DND-41 (cell line): ENCODE data around the gene LRRC56.

Experiments used
- ATAC-seq: fragments of 200-7000 bp; cut with Tn5 transposase; 3 replicates; pipeline ENCODE4 v1.9.1; 2021; ENCODE audit warnings: low read depth; ENCODE audit not compliant: insufficient read depth
- DNase-seq: peaks from one replicate; pipeline ENCODE4 v3.0.0-alpha.2; 2020
- H2AFZ ChIP-seq: 2 replicates; pipeline ENCODE4 v1.6.0; 2012; ENCODE audit warnings: low read depth, low read length
- H3K27ac ChIP-seq: 2 replicates; pipeline ENCODE4 v1.5.1; 2012; ENCODE audit warnings: low read length, inconsistent platforms
- H3K27me3 ChIP-seq: fragments of 200-600 bp; sonication (generic); 2 replicates; pipeline ENCODE4 v1.6.0; 2012; ENCODE audit warnings: low read length, mild to moderate bottlenecking, inconsistent platforms; ENCODE audit not compliant: insufficient read depth, poor library complexity
- H3K36me3 ChIP-seq: 2 replicates; pipeline ENCODE4 v1.5.1; 2012; ENCODE audit warnings: low read length, inconsistent platforms; ENCODE audit not compliant: insufficient read depth
- H3K4me1 ChIP-seq: 2 replicates; pipeline ENCODE4 v1.5.1; 2012; ENCODE audit warnings: mild to moderate bottlenecking, low read length; ENCODE audit not compliant: insufficient read depth
- H3K4me2 ChIP-seq: 2 replicates; pipeline ENCODE4 v1.6.0; 2012; ENCODE audit warnings: mild to moderate bottlenecking, moderate library complexity, low read length, inconsistent platforms; ENCODE audit not compliant: insufficient read depth
- H3K4me3 ChIP-seq, 2 experiments: fragments of 200-600 bp in 1 of 2; shearing (Covaris generic) in 1 of 2; 2 replicates each; pipeline ENCODE4 v1.5.1; 2012 to 2016; ENCODE audit warnings: inconsistent platforms in 2 of 2, low read length in 2 of 2, mild to moderate bottlenecking in 2 of 2, low read depth in 1 of 2, moderate library complexity in 1 of 2
- H3K79me2 ChIP-seq: 2 replicates; pipeline ENCODE4 v1.6.0; 2012; ENCODE audit warnings: low read length, inconsistent platforms; ENCODE audit not compliant: insufficient read depth
- H3K9ac ChIP-seq: 2 replicates; pipeline ENCODE4 v1.6.0; 2012; ENCODE audit warnings: low read depth, mild to moderate bottlenecking, inconsistent platforms, low read length, moderate library complexity
- H3K9me3 ChIP-seq: 2 replicates; pipeline ENCODE4 v1.5.1; 2012; ENCODE audit warnings: low read length, moderate library complexity, mild to moderate bottlenecking, inconsistent platforms; ENCODE audit not compliant: insufficient read depth, severe bottlenecking
- H4K20me1 ChIP-seq: 2 replicates; pipeline ENCODE4 v1.6.0; 2012; ENCODE audit warnings: low read length; ENCODE audit not compliant: insufficient read depth
- EZH2 ChIP-seq: IDR thresholded peaks from 3 replicates; pipeline ENCODE4 v1.6.1; 2012; ENCODE audit warnings: borderline replicate concordance, low read depth, mild to moderate bottlenecking, moderate library complexity, low read length, inconsistent platforms; ENCODE audit not compliant: severe bottlenecking
- TF ChIP-seq, protein P1 (sequence below): IDR thresholded peaks from 2 replicates; pipeline ENCODE4 v1.5.1; 2012; ENCODE audit warnings: borderline replicate concordance, low read length, moderate library complexity, mild to moderate bottlenecking; ENCODE audit not compliant: poor library complexity, severe bottlenecking; ENCODE audit errors: extremely low read depth

Gene LRRC56

GRCh38 chr11:575996-576768, 38.9 kb downstream of the LRRC56 start, which contains the start of gene PHRF1:
Gene PHRF1, plus strand, starts transcription at chr11:576470. Its CDS starts 5,043 bp downstream, at chr11:581513.
- peak within 1 kb of the TSS; percentile 79 for H2AFZ ChIP-seq
- peak within 1 kb of the TSS; percentile 96 for H3K4me2 ChIP-seq
- peak; percentile 93 for DNase-seq
- H3K9me3 ChIP-seq: no peaks in the 10 kb centered on the region
- peak within 1 kb of the TSS; percentile 82 to 85 for H3K4me3 ChIP-seq
- H3K9ac ChIP-seq: peak within 1 kb of the TSS; percentile 78
- peaks cover 47% of the 10 kb centered on the region for H3K79me2 ChIP-seq
- TF ChIP-seq, protein P1, sequence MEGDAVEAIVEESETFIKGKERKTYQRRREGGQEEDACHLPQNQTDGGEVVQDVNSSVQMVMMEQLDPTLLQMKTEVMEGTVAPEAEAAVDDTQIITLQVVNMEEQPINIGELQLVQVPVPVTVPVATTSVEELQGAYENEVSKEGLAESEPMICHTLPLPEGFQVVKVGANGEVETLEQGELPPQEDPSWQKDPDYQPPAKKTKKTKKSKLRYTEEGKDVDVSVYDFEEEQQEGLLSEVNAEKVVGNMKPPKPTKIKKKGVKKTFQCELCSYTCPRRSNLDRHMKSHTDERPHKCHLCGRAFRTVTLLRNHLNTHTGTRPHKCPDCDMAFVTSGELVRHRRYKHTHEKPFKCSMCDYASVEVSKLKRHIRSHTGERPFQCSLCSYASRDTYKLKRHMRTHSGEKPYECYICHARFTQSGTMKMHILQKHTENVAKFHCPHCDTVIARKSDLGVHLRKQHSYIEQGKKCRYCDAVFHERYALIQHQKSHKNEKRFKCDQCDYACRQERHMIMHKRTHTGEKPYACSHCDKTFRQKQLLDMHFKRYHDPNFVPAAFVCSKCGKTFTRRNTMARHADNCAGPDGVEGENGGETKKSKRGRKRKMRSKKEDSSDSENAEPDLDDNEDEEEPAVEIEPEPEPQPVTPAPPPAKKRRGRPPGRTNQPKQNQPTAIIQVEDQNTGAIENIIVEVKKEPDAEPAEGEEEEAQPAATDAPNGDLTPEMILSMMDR: no peak
- TF ChIP-seq EZH2: no peak
- peaks cover 42% of the 10 kb centered on the region for H4K20me1 ChIP-seq
- peak within 1 kb of the TSS; percentile 89 for H3K27ac ChIP-seq
- peak; percentile 90 for ATAC-seq
- peaks cover 37% of the 10 kb centered on the region for H3K36me3 ChIP-seq
- no peaks in the 10 kb centered on the region for H3K27me3 ChIP-seq
- H3K4me1 ChIP-seq: peaks cover 43% of the 10 kb centered on the region

GRCh38 chr11:576811-577610, 39.7 kb downstream of the LRRC56 start:
- Histone ChIP-seq H3K4me3 (peak overlapping the region; percentile 82 to 85), H3K27me3 (no peaks in the 10 kb centered on the region), H3K9ac (peak overlapping the region; percentile 78), H3K9me3 (no peaks in the 10 kb centered on the region), H3K79me2 (peaks cover 56% of the 10 kb centered on the region), H3K36me3 (peaks cover 45% of the 10 kb centered on the region), H3K27ac (peak overlapping the region; percentile 61), H4K20me1 (peaks cover 50% of the 10 kb centered on the region), H3K4me1 (peaks cover 43% of the 10 kb centered on the region), H2AFZ (no peak overlapping the region), H3K4me2 (peak overlapping the region; percentile 95)
- no peak for ATAC-seq
- no peak for DNase-seq
- TF ChIP-seq, protein P1: no peak
- no peak for TF ChIP-seq EZH2

DNA sequence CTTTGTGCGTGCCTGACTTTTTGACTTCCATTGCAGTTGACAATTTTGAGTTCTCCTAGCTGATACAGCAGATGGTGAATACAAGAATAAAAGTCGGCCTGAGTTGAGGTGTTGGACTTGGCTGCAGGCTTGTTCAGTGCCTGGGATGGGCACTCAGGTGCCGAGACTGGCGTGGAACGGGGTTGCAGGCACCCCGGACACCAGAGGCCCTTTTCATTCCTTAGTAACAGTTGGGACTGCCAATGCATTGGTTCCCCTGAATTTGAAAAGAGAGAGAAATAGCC, 40.2 kb downstream of the LRRC56 start:
- H2AFZ ChIP-seq: no peak overlapping the region
- H3K4me2 ChIP-seq: peak overlapping the region; percentile 95
- ATAC-seq: no peak
- no peak for DNase-seq
- H3K27ac ChIP-seq: peak overlapping the region; percentile 61
- H4K20me1 ChIP-seq: peaks cover 53% of the 10 kb centered on the region
- peaks cover 43% of the 10 kb centered on the region for H3K4me1 ChIP-seq
- H3K9ac ChIP-seq: peak overlapping the region; percentile 78
- TF ChIP-seq, protein P1: no peak
- no peak for TF ChIP-seq EZH2
- H3K36me3 ChIP-seq: peaks cover 49% of the 10 kb centered on the region
- H3K9me3 ChIP-seq: no peaks in the 10 kb centered on the region
- peaks cover 59% of the 10 kb centered on the region for H3K79me2 ChIP-seq
- H3K4me3 ChIP-seq: peak overlapping the region; percentile 82 to 85
- no peaks in the 10 kb centered on the region for H3K27me3 ChIP-seq
